ENCODE measurements around the gene OR56B1.

DNA sequence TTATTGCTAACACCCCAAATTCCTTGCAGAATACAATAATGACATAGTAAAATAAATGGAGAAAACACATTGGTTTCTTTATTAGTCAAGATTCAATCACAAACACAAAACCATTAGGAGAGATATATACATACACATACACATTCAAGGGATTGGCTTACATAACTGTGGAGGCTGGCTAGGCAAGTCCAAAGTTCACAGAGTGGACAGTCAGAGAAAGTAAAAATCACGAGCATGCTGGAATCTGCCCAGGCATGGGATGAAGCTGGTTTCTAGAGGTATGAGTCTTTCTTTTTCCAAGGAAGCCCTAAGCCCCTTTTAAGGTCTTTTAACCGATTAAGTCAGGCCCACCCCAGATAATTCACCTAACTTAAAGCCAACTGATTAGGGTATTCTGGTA is 13.6 kb upstream of the OR56B1 start:
- TF ChIP-seq, protein P1, sequence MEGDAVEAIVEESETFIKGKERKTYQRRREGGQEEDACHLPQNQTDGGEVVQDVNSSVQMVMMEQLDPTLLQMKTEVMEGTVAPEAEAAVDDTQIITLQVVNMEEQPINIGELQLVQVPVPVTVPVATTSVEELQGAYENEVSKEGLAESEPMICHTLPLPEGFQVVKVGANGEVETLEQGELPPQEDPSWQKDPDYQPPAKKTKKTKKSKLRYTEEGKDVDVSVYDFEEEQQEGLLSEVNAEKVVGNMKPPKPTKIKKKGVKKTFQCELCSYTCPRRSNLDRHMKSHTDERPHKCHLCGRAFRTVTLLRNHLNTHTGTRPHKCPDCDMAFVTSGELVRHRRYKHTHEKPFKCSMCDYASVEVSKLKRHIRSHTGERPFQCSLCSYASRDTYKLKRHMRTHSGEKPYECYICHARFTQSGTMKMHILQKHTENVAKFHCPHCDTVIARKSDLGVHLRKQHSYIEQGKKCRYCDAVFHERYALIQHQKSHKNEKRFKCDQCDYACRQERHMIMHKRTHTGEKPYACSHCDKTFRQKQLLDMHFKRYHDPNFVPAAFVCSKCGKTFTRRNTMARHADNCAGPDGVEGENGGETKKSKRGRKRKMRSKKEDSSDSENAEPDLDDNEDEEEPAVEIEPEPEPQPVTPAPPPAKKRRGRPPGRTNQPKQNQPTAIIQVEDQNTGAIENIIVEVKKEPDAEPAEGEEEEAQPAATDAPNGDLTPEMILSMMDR (IDR thresholded peaks at IDR 0.05): no peak
- TF ChIP-seq POLR2A (IDR thresholded peaks at IDR 0.05) (no peak), EP300 (IDR thresholded peaks at IDR 0.05) (no peak)

Data from ovary (tissue), 3 donors.